ENCODE results near the gene ZNF322.
A peak's percentile ranks its signal among the peaks of the same experiment; 100 is the strongest.

Gene ZNF322

DNA sequence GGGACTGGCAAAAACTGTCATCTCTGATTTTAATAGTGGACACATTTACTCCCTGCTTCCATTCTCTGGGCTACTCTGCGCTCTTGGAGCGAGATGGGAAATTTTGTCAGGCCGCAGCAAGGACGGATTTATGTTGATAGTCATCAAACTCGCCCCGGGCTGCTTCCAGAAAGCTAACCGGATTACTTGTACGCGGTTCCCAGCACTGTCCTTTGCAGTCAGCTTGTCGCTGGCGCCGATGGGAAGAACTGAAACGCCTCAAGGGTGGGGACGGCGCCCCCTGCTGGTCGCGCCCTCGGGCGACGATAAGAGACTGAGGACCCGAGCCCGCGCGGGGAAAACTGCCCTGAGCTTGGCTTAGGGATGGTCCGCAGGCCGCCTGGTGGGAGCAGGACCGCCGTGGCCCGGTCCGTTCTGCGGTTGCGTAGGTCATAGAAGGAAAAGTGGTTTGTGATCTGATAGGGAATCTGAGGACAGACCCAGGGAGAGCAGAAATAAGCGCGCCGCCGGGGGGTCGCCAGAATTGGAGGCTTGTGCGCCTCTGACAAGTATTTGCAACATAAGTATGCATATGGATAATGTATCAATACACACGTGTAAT, 63.8 kb downstream of the ZNF322 start:
- H3K4me3 ChIP-seq (ENCODE audit: low read depth, low read length) = peak overlapping the region; percentile 99
- in situ Hi-C loops (cut with HindIII; ENCODE audit: low sequenced_read_pairs) = no loop called here
- peak; percentile 87 for DNase-seq (ENCODE audit: low read depth, low spot score)
- TF ChIP-seq, protein P1, sequence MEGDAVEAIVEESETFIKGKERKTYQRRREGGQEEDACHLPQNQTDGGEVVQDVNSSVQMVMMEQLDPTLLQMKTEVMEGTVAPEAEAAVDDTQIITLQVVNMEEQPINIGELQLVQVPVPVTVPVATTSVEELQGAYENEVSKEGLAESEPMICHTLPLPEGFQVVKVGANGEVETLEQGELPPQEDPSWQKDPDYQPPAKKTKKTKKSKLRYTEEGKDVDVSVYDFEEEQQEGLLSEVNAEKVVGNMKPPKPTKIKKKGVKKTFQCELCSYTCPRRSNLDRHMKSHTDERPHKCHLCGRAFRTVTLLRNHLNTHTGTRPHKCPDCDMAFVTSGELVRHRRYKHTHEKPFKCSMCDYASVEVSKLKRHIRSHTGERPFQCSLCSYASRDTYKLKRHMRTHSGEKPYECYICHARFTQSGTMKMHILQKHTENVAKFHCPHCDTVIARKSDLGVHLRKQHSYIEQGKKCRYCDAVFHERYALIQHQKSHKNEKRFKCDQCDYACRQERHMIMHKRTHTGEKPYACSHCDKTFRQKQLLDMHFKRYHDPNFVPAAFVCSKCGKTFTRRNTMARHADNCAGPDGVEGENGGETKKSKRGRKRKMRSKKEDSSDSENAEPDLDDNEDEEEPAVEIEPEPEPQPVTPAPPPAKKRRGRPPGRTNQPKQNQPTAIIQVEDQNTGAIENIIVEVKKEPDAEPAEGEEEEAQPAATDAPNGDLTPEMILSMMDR (IDR thresholded peaks at IDR 0.05; ENCODE audit: low read depth, low read length) = peak; percentile 94

DNA sequence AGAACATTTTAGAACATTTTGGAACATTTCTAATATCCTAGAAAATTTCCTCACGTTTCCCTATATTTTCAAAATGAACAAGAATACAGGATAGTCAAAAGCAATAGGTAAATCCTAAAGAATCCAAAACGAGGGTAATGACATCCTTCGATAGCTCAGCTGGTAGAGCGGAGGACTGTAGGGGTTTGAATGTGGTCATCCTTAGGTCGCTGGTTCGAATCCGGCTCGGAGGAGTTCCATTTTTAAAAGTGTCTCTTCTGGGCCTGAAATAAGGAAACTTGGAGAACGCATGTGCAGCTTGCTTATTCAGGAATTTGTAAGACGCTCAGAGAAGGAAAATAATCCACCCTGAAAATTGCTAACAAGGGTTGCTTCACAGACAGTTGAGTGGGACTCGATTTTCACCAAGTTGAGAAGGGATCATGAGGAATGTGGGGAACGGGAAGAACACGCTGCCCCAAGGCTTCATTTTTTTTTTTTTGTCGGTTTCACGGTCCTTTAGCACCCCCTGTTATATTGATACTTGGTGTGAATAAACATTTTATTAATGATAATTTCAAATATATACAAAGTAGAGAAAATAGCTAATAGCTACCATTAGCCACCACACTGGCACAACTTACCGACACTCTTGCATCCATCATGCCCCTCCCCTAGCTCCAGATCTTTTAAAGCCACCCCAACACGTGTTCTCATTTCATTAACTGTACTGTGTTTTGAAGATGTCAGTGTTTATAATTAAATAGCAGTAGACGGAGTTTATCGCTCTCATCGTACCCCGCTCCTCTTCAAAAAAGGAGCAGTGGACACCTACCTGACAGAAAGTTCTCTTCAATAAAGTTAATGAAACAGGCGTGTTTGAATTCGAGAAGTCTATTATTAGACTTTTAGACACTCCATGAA, 64.6 kb downstream of the ZNF322 start:
- TF ChIP-seq, protein P1 (IDR thresholded peaks at IDR 0.05; ENCODE audit: low read depth, low read length) = no peak
- in situ Hi-C loops (cut with HindIII; ENCODE audit: low sequenced_read_pairs) = no loop called here
- peak overlapping the region; percentile 99 for H3K4me3 ChIP-seq (ENCODE audit: low read depth, low read length)
- peak; percentile 69 for DNase-seq (ENCODE audit: low read depth, low spot score)

DNA sequence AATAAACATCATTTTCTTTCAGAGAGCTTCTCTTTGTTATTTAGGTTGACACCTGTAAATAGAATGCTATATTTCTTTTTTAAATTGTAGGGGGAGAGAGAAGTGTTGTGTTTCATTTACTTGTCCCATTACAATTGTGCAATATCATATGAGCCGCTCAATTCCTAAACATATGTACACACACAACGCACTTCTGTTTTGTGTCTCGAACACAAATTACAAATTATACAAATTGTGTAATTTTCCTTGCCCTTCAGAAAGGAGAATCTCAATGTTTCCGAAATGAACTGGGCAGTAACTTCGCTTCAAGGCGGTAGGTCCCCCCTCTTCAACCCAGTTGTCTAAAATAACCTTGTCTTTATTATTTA, 65.4 kb downstream of the ZNF322 start:
- in situ Hi-C loops (cut with HindIII; ENCODE audit: low sequenced_read_pairs) = no loop called here

DNA sequence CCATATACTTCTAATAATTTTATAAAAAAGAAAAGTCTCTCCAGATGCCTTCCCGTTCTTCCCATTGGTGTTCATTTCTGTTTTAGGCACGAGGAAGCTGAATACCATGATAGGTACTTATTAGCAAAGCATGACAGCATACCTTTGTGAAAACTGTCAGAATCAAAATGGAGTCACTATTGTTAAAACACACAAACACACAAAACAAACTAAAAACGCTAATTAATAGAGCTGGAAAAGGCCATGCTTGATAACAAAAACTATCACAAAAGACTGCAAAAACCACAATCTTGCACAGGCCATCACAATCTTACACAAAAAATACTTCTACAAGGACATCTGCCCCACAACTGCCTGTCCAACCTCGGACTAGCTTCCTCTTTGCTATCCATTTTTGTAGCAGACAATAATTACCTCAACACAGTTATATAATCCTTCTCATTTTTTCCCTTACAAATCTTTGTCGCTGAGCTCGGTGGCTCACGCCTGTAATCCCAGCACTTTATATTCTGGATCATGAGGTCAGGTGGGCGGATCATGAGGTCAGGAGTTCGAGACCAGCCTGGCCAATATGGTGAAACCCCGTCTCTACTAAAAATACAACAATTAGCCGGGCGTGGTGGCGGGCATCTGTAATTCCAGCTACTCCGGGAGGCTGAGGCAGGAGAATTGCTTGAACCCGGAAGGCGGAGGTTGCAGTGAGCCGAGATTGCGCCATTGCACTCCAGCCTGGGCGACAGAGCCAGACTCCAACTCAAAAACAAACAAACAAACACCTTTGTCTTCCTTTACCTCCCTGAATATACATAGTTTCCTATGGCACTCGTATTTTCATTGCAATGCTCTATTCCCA, 66.0 kb downstream of the ZNF322 start:
- TF ChIP-seq, protein P1 (IDR thresholded peaks at IDR 0.05; ENCODE audit: low read depth, low read length) = no peak
- DNase-seq (ENCODE audit: low read depth, low spot score) = no peak
- in situ Hi-C loops (cut with HindIII; ENCODE audit: low sequenced_read_pairs) = no loop called here
- no peak overlapping the region for H3K4me3 ChIP-seq (ENCODE audit: low read depth, low read length)

More for the DNA sequence above, 65.4 kb downstream of the ZNF322 start:
- DNase-seq (ENCODE audit: low read depth, low spot score) = no peak
- H3K4me3 ChIP-seq (ENCODE audit: low read depth, low read length) = no peak overlapping the region
- TF ChIP-seq, protein P1 (IDR thresholded peaks at IDR 0.05; ENCODE audit: low read depth, low read length) = no peak

DNA sequence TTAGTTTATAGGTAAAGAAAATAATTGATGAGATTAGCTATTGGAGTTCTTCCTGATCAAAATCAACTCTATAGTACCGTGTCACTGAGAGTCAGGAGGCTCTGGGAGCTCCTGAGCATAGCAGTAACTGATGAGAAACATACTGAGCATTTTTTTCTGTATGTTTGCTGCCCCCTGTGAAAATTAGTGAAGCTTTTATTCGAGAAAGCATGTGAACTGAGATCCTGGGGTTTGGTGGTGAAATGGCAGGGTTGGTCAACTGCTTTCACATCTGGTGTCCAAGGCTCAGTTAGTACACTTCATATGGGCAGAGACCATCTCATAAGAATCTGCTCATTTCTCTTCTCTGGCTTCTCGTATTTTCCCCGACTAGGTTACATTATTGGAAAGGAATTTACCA, 66.9 kb downstream of the ZNF322 start:
- TF ChIP-seq, protein P1 (IDR thresholded peaks at IDR 0.05; ENCODE audit: low read depth, low read length) = no peak
- in situ Hi-C loops (cut with HindIII; ENCODE audit: low sequenced_read_pairs) = no loop called here
- no peak for DNase-seq (ENCODE audit: low read depth, low spot score)
- no peak overlapping the region for H3K4me3 ChIP-seq (ENCODE audit: low read depth, low read length)

DNA sequence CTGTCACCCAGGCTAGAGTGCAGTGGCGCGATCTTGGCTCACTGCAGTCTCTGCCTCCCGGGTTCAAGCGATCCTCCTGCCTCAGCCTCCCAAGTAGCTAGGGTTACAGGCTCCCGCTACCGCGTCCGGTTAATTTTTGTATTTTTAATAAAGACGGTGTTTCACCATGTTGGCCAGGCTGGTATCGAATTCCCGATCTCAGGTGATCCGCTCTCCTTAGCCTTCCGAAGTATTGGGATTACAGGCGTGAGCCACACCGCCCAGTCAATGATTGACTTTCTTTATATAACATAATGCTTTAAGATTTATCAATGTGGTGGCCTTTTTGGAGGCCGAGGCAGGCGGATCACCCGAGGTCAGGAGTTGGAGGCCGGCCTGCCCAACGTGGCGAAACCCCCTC, 70.6 kb downstream of the ZNF322 start:
- in situ Hi-C loops (cut with HindIII; ENCODE audit: low sequenced_read_pairs) = no loop called here
- H3K4me3 ChIP-seq (ENCODE audit: low read depth, low read length) = no peak overlapping the region
- DNase-seq (ENCODE audit: low read depth, low spot score) = no peak
- TF ChIP-seq, protein P1 (IDR thresholded peaks at IDR 0.05; ENCODE audit: low read depth, low read length) = no peak
